GM13976 (cell line): ENCODE measurements around the gene WNT2B.

ENCODE experiments used
- DNase-seq: peaks from one replicate; pipeline ENCODE4 v3.0.0; 2012; ENCODE audit warnings: low spot score
- CTCF ChIP-seq: IDR thresholded peaks from 2 replicates; pipeline ENCODE4 v1.5.1; 2012; ENCODE audit warnings: borderline replicate concordance, mild to moderate bottlenecking; ENCODE audit not compliant: insufficient read depth; ENCODE audit errors: extremely low read depth, missing control alignments, control extremely low read depth
- in situ Hi-C: fragments of 300-500 bp; cut with MboI; formaldehyde crosslinking; loops from one replicate; pipeline ENCODE4 v1.12.0; 2022; ENCODE audit warnings: low sequenced_read_pairs, mixed read lengths, inconsistent platforms; ENCODE audit not compliant: unreplicated experiment

WNT2B gene

GRCh38 chr1:112529301-112529700, 20.5 kb downstream of the WNT2B start:
- TF ChIP-seq CTCF = no peak
- DNase-seq = no peak
- in situ Hi-C loops = no loop called here

- no peak for TF ChIP-seq CTCF
- in situ Hi-C loops = no loop called here
- no peak for DNase-seq
Measured at GRCh38 chr1:112530832-112531231, 22.1 kb downstream of the WNT2B start.

GRCh38 chr1:112532064-112532463, 23.3 kb downstream of the WNT2B start:
- TF ChIP-seq CTCF = no peak
- no peak for DNase-seq
- in situ Hi-C loops = no loop called here

- DNase-seq = no peak
- no peak for TF ChIP-seq CTCF
- in situ Hi-C loops = no loop called here
Measured at GRCh38 chr1:112533029-112533428, 24.3 kb downstream of the WNT2B start.

- in situ Hi-C loops = no loop called here
- TF ChIP-seq CTCF = no peak
Measured at GRCh38 chr1:112536561-112536960, 27.8 kb downstream of the WNT2B start.

GRCh38 chr1:112537456-112537855, 28.7 kb downstream of the WNT2B start:
- no peak for DNase-seq
- TF ChIP-seq CTCF = no peak
- in situ Hi-C loops = no loop called here

More at GRCh38 chr1:112536561-112536960, 27.8 kb downstream of the WNT2B start:
- no peak for DNase-seq

- TF ChIP-seq CTCF = no peak
- in situ Hi-C loops = no loop called here
- DNase-seq = no peak
Measured at GRCh38 chr1:112538883-112539282, 30.1 kb downstream of the WNT2B start.
